Osteoblast (primary cell): ENCODE measurements around the gene BTRC. TPM values are rescaled to one million over a fixed set of nuclear protein-coding genes. Genes with fewer than 3 reads are reported as not detected.

Source experiments
- DNase-seq: peaks from one replicate; pipeline ENCODE4 v3.0.0; 2011; ENCODE audit warnings: low spot score, mixed read lengths; ENCODE audit not compliant: insufficient read length; ENCODE audit errors: missing footprints
- H2AFZ ChIP-seq: 2 replicates; pipeline ENCODE4 v1.6.0; 2011; ENCODE audit warnings: mild to moderate bottlenecking, low read length
- H3K27ac ChIP-seq: 2 replicates; pipeline ENCODE4 v1.5.1; 2011; ENCODE audit warnings: mild to moderate bottlenecking, low read depth, low read length, moderate library complexity
- H3K27me3 ChIP-seq: 2 replicates; pipeline ENCODE4 v1.6.0; 2012; ENCODE audit warnings: mild to moderate bottlenecking, control low read depth, inconsistent platforms, low read length, moderate library complexity; ENCODE audit not compliant: insufficient read depth
- H3K36me3 ChIP-seq: 2 replicates; pipeline ENCODE4 v1.5.1; 2011; ENCODE audit warnings: mild to moderate bottlenecking, low read length, control low read depth, moderate library complexity; ENCODE audit not compliant: insufficient read depth
- H3K4me1 ChIP-seq: 2 replicates; pipeline ENCODE4 v1.5.1; 2011; ENCODE audit warnings: mild to moderate bottlenecking, low read length, control low read depth, moderate library complexity; ENCODE audit not compliant: insufficient read depth
- H3K4me2 ChIP-seq: 2 replicates; pipeline ENCODE4 v1.6.0; 2011; ENCODE audit warnings: mild to moderate bottlenecking, low read length; ENCODE audit not compliant: insufficient read depth
- H3K4me3 ChIP-seq: fragments of 200-600 bp; sonication (generic); 3 replicates; pipeline ENCODE4 v1.5.1; 2012; ENCODE audit warnings: mild to moderate bottlenecking, low read length, inconsistent platforms; ENCODE audit not compliant: insufficient read depth
- H3K79me2 ChIP-seq: 2 replicates; pipeline ENCODE4 v1.6.0; 2012; ENCODE audit warnings: mild to moderate bottlenecking, low read length, control low read depth, inconsistent platforms; ENCODE audit not compliant: insufficient read depth
- H3K9me3 ChIP-seq: 2 replicates; pipeline ENCODE4 v1.5.1; 2011; ENCODE audit warnings: low read depth, low read length, control low read depth
- H4K20me1 ChIP-seq: 2 replicates; pipeline ENCODE4 v1.6.0; 2012; ENCODE audit warnings: mild to moderate bottlenecking, low read length, control low read depth; ENCODE audit not compliant: insufficient read depth
- total RNA-seq: library from RNA; depleted of rRNA; stranded (reverse); fragments of >200 nt; gene quantifications from 2 replicates; pipeline ENCODE4 v1.2.3, GENCODE V29; 2012
- TF ChIP-seq, protein P1 (sequence below): IDR thresholded peaks from 2 replicates; pipeline ENCODE4 v1.5.1; 2011; ENCODE audit warnings: mild to moderate bottlenecking, low read depth, low read length, moderate library complexity; ENCODE audit errors: extremely low read depth

The BTRC gene
- total RNA-seq, 1 donor: 11.2 TPM

- Histone ChIP-seq H3K4me2 (no peak overlapping the region), H3K79me2 (no peaks in the 10 kb centered on the region), H2AFZ (no peak overlapping the region), H3K27ac (no peak overlapping the region), H3K36me3 (no peaks in the 10 kb centered on the region), H4K20me1 (peaks cover 12% of the 10 kb centered on the region), H3K4me1 (no peaks in the 10 kb centered on the region), H3K27me3 (no peaks in the 10 kb centered on the region), H3K9me3 (no peaks in the 10 kb centered on the region), H3K4me3 (no peak overlapping the region)
- DNase-seq: no peak
- TF ChIP-seq, protein P1, sequence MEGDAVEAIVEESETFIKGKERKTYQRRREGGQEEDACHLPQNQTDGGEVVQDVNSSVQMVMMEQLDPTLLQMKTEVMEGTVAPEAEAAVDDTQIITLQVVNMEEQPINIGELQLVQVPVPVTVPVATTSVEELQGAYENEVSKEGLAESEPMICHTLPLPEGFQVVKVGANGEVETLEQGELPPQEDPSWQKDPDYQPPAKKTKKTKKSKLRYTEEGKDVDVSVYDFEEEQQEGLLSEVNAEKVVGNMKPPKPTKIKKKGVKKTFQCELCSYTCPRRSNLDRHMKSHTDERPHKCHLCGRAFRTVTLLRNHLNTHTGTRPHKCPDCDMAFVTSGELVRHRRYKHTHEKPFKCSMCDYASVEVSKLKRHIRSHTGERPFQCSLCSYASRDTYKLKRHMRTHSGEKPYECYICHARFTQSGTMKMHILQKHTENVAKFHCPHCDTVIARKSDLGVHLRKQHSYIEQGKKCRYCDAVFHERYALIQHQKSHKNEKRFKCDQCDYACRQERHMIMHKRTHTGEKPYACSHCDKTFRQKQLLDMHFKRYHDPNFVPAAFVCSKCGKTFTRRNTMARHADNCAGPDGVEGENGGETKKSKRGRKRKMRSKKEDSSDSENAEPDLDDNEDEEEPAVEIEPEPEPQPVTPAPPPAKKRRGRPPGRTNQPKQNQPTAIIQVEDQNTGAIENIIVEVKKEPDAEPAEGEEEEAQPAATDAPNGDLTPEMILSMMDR: no peak
Observed at GRCh38 chr10:101466016-101466912, 112.3 kb downstream of the BTRC start.

DNA sequence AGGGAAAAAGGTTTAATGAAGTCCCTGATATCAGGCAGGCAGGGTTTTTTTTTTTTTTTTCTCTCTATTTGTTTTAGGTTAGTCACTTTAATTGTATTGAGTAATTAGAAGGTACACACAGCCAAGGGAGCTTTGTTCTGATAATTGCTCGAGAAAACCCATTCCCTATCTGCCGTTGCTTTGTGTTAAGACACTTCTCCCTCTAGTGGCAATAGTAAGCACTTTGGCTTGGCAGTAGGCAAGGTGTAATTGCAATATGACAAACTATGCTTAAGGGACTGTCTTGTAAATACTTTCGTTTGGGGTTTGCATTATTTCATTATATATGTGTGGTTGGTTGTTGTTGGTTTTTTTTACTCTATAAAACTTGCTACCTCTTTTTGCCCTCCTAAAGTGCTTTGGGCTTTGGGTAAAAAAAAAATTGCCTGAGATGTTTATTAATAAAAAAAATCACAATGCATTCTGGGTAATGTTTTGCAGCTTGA is 113.4 kb downstream of the BTRC start:
- Histone ChIP-seq H4K20me1 (peaks cover 12% of the 10 kb centered on the region), H3K36me3 (no peaks in the 10 kb centered on the region), H2AFZ (no peak overlapping the region), H3K9me3 (no peaks in the 10 kb centered on the region), H3K4me1 (no peaks in the 10 kb centered on the region), H3K4me2 (peak overlapping the region; percentile 18), H3K4me3 (no peak overlapping the region), H3K27me3 (no peaks in the 10 kb centered on the region), H3K27ac (no peak overlapping the region), H3K79me2 (no peaks in the 10 kb centered on the region)
- no peak for DNase-seq
- TF ChIP-seq, protein P1: peak; percentile 89

DNA sequence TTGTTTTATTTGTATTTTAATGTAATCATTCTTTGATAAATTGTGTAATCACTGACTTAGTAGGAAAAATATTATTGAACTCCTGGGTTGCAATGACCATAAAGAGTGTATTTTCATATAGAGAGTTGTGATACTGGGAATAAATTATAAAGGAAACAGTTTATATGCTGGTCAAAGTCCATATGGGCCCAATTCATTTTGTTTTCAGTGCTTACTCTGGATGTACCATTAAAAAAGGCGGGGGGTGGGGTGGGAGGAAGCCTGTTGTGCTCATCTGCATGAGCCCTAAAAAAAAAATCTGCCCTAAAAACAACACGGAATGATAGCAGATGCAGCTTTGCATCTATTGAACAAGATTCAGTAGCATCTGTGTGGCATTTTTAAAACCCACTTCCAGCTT is 114.2 kb downstream of the BTRC start:
- TF ChIP-seq, protein P1: no peak
- Histone ChIP-seq H3K9me3 (no peaks in the 10 kb centered on the region), H3K27me3 (no peaks in the 10 kb centered on the region), H3K79me2 (no peaks in the 10 kb centered on the region), H2AFZ (no peak overlapping the region), H3K36me3 (no peaks in the 10 kb centered on the region), H4K20me1 (peaks cover 12% of the 10 kb centered on the region), H3K4me1 (no peaks in the 10 kb centered on the region), H3K4me3 (no peak overlapping the region), H3K4me2 (no peak overlapping the region), H3K27ac (no peak overlapping the region)
- no peak for DNase-seq

- TF ChIP-seq, protein P1: no peak
- Histone ChIP-seq H2AFZ (no peak overlapping the region), H3K79me2 (no peaks in the 10 kb centered on the region), H3K4me1 (no peaks in the 10 kb centered on the region), H3K4me2 (no peak overlapping the region), H3K36me3 (no peaks in the 10 kb centered on the region), H4K20me1 (peaks cover 2% of the 10 kb centered on the region), H3K9me3 (no peaks in the 10 kb centered on the region), H3K27ac (no peak overlapping the region), H3K4me3 (no peak overlapping the region), H3K27me3 (no peaks in the 10 kb centered on the region)
- DNase-seq: no peak
Observed at GRCh38 chr10:101476383-101476782, 122.4 kb downstream of the BTRC start.
